Gastrocnemius medialis (tissue), 4 donors: ENCODE measurements around the gene F8. TPM values are rescaled to one million over a fixed set of nuclear protein-coding genes. Genes with fewer than 3 reads are reported as not detected.
"Not testable (repeated sequence)": the region's sequence is repeated elsewhere in the genome, so short reads cannot be mapped to it uniquely, and the experiment has no call there.

Source experiments
- ATAC-seq, 2 donors: fragments of 150-250 bp; one replicate each; pipeline ENCODE4 v1.9.1; 2016
- DNase-seq, 2 donors: peaks; one replicate each; pipeline ENCODE4 v3.0.0-alpha.2; 2019
- H3K27ac ChIP-seq, 4 donors: fragments of 200-600 bp; sonication (generic); 1 replicate in 1 of 4; 2 replicates in 3 of 4; pipeline ENCODE4 v1.5.1; 2016 to 2018; ENCODE audit warnings: mild to moderate bottlenecking in 2 of 4, moderate library complexity in 1 of 4
- H3K27me3 ChIP-seq, 3 donors: fragments of 200-600 bp; sonication (generic) in 2 of 3; 1 replicate in 1 of 3; 2 replicates in 2 of 3; pipeline versions ENCODE4 v1.5.1 to v1.6.0; 2016 to 2019; ENCODE audit warnings: mild to moderate bottlenecking in 1 of 3, moderate library complexity in 1 of 3
- H3K36me3 ChIP-seq, 2 donors: fragments of 200-600 bp; sonication (generic) in 1 of 2; one replicate each; pipeline ENCODE4 v1.5.1; 2017 to 2018
- H3K4me1 ChIP-seq, 2 donors: fragments of 200-600 bp; sonication (generic) in 1 of 2; one replicate each; pipeline ENCODE4 v1.5.1; 2016 to 2017; ENCODE audit warnings: mild to moderate bottlenecking in 2 of 2
- H3K4me3 ChIP-seq, 4 donors: fragments of 200-600 bp; sonication (generic) in 3 of 4; 1 replicate in 1 of 4; 2 replicates in 3 of 4; pipeline ENCODE4 v1.5.1; 2016 to 2019; ENCODE audit warnings: mild to moderate bottlenecking in 2 of 4
- H3K9me3 ChIP-seq, 3 donors: fragments of 200-600 bp; sonication (generic) in 2 of 3; 1 replicate in 1 of 3; 2 replicates in 2 of 3; pipeline ENCODE4 v1.5.1; 2016 to 2019
- POLR2A ChIP-seq, 2 donors: fragments of 450-650 bp; IDR thresholded peaks; one replicate each; pipeline ENCODE4 v1.6.1; 2017; ENCODE audit warnings: antibody characterized with exemption in 2 of 2, mild to moderate bottlenecking in 2 of 2, moderate library complexity in 2 of 2
- in situ Hi-C, 4 donors: fragments of 200-750 bp; cut with MboI; loops; one replicate each; pipeline versions ENCODE4 v1.15.0 to v1.8.0; 2017; ENCODE audit warnings: low sequenced_read_pairs in 4 of 4
- intact Hi-C: fragments of 100-400 bp; cut with DNase I; formaldehyde crosslinking; loops from one replicate; pipeline ENCODE4 v1.15.1; 2023; ENCODE audit warnings: low total_unique reads
- total RNA-seq, 4 donors: library from RNA; depleted of rRNA; stranded (reverse); fragments of >200 nt; gene quantifications; one replicate each; pipeline versions ENCODE4 v1.1.0 to v1.2.3, GENCODE V29; 2016
- TF ChIP-seq, protein P1 (sequence below), 5 experiments: fragments of 450-650 bp in 3 of 5; fragments of 200-600 bp in 2 of 5; sonication (generic) in 2 of 5; IDR thresholded peaks in 4 of 5; conservative IDR thresholded peaks in 1 of 5; 1 replicate in 4 of 5; 2 replicates in 1 of 5; pipeline ENCODE4 v1.5.1; 2016 to 2019; ENCODE audit warnings: antibody characterized with exemption in 5 of 5, mild to moderate bottlenecking in 3 of 5, moderate library complexity in 3 of 5

The F8 gene
- total RNA-seq, 4 donors from 2014 or later: 23.3 to 33.7 (median 28.2) TPM

DNA sequence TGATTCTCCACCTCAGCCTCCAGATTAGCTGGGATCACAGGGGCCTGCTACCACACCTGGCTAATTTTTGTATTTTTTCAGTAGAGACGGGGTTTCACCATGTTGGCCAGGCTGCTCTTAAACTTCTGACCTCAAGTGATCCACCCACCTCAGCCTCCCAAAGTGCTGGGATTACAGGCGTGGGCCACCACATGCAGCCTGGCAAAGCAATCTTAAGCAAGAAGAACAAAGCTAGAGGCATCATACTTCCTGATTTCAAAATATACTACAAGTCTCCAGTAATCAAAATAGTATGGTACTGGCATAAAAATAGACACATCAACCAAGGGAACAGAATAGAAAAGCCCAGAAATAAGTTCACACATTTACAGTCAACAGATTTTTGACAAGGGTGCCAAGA is 149.2 kb downstream of the F8 start:
- Histone ChIP-seq H3K9me3 (no peaks in the 10 kb centered on the region), H3K27ac (no peak overlapping the region), H3K4me1 (no peaks in the 10 kb centered on the region), H3K36me3 (no peaks in the 10 kb centered on the region), H3K27me3 (no peaks in the 10 kb centered on the region), H3K4me3 (no peak overlapping the region)
- no peak for TF ChIP-seq POLR2A (IDR thresholded peaks at IDR 0.05)
- TF ChIP-seq, protein P1, sequence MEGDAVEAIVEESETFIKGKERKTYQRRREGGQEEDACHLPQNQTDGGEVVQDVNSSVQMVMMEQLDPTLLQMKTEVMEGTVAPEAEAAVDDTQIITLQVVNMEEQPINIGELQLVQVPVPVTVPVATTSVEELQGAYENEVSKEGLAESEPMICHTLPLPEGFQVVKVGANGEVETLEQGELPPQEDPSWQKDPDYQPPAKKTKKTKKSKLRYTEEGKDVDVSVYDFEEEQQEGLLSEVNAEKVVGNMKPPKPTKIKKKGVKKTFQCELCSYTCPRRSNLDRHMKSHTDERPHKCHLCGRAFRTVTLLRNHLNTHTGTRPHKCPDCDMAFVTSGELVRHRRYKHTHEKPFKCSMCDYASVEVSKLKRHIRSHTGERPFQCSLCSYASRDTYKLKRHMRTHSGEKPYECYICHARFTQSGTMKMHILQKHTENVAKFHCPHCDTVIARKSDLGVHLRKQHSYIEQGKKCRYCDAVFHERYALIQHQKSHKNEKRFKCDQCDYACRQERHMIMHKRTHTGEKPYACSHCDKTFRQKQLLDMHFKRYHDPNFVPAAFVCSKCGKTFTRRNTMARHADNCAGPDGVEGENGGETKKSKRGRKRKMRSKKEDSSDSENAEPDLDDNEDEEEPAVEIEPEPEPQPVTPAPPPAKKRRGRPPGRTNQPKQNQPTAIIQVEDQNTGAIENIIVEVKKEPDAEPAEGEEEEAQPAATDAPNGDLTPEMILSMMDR (IDR thresholded peaks at IDR 0.05 in 4 of 5, conservative IDR thresholded peaks at IDR 0.05 in 1 of 5): no peak
- in situ Hi-C loops: no loop called here
- no peak for ATAC-seq
- DNase-seq: no peak
- intact Hi-C loops: no loop called here

DNA sequence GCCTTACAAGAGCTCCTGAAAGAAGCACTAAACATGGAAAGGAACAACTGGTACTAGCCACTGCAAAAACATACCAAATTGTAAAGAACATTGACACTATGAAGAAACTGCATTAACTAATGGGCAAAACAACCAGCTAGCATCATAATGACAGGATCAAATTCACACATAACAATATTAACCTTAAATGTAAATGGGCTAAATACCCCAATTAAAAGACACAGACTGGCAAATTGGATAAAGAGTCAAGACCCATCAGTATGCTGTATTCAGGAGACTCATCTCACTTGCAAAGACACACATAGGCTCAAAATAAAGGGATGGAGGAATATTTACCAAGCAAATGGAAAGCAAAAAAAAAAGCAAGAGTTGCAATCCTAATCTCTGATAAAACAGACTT is 154.0 kb downstream of the F8 start:
- intact Hi-C loops, H3K4me1 ChIP-seq, H3K9me3 ChIP-seq, DNase-seq, ATAC-seq, in situ Hi-C loops, H3K36me3 ChIP-seq, H3K27ac ChIP-seq, H3K4me3 ChIP-seq, H3K27me3 ChIP-seq: not testable (repeated sequence)

DNA sequence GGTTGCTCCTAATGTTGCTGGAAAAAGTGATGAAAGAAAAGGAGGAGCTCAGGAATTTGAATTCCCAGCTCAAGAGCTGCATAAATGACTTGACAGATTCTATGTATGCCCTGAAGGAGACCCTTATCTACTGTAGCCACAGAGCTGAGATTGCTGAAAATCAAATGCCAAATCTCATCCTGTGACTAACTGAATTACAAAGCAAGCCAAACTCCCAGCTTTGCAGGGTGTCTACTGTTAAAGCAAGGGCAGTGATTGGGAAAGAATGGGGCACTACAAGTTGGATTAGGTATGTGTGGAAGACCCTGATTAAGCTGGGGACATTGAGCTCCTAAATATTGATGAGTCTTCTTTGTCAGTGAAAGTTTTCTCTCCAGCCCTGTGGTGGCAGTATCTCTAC is 167.3 kb downstream of the F8 start:
- H3K27ac ChIP-seq: no peak overlapping the region
- ATAC-seq (no peak), DNase-seq (no peak)
- peaks cover 0 to 6% of the 10 kb centered on the region in 2 donors for H3K36me3 ChIP-seq
- H3K9me3 ChIP-seq: no peaks in the 10 kb centered on the region
- H3K27me3 ChIP-seq: no peaks in the 10 kb centered on the region
- TF ChIP-seq POLR2A (IDR thresholded peaks at IDR 0.05): no peak
- TF ChIP-seq, protein P1 (IDR thresholded peaks at IDR 0.05 in 4 of 5, conservative IDR thresholded peaks at IDR 0.05 in 1 of 5): no peak
- H3K4me1 ChIP-seq: no peaks in the 10 kb centered on the region
- no peak overlapping the region for H3K4me3 ChIP-seq
- in situ Hi-C loops (no loop called here), intact Hi-C loops (no loop called here)

DNA sequence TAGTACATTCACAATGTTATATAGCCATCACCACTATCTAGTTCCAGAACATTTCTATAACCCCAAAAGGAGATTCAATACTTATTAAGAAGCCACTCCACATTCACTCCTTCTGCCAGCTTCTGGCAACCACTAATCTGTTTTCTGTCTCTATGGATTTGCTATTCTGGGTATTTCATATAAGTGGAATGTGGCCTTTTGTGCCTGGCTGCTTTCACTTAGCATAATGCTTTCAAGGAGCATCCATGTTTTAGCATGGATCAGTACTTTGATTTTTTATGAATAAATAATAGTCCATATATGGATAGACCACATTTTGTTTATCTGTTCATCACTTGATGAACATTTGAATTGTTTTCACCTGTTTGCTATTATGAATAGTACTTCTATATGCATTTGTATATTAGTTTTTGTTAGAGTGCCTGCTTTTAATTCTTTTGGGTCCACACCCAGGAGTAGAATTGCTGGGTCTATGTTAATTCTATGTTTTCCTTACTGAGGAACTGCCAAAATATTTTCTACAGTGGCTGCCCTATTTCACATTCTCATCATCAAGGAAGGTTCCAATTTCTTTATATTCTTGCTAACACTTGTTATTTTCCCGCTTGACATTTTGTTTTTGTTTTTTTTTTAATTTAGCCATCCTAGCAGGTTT is 171.4 kb downstream of the F8 start:
- no peaks in the 10 kb centered on the region for H3K36me3 ChIP-seq
- H3K9me3 ChIP-seq: no peaks in the 10 kb centered on the region
- H3K27ac ChIP-seq: no peak overlapping the region
- no peak overlapping the region for H3K4me3 ChIP-seq
- intact Hi-C loops: no loop called here
- in situ Hi-C loops: no loop called here
- DNase-seq: no peak
- ATAC-seq: no peak
- no peaks in the 10 kb centered on the region for H3K4me1 ChIP-seq
- TF ChIP-seq, protein P1 (IDR thresholded peaks at IDR 0.05 in 4 of 5, conservative IDR thresholded peaks at IDR 0.05 in 1 of 5): no peak
- no peak for TF ChIP-seq POLR2A (IDR thresholded peaks at IDR 0.05)
- no peaks in the 10 kb centered on the region for H3K27me3 ChIP-seq

DNA sequence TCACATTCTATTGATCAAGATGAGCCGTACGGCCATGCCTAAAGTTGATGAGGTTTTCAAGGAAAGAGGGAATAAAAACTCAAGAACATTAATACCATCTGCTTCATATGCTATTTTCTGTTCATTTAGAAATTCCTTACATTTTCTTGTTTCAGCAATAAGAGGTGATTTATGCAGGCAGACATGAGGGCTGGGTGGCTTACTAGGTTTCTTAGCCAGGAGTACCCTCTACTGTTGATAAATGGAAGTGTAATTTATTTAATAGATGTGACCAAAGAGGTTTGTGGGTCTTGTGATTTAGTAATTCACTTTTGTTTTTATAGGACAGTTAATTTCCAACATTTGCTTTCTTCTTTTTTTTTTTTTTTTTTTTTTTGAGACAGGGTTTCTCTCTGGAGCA is 181.7 kb downstream of the F8 start:
- Histone ChIP-seq H3K36me3 (no peaks in the 10 kb centered on the region), H3K9me3 (no peaks in the 10 kb centered on the region), H3K27ac (no peak overlapping the region), H3K4me3 (no peak overlapping the region), H3K4me1 (no peaks in the 10 kb centered on the region), H3K27me3 (no peaks in the 10 kb centered on the region)
- DNase-seq: no peak
- in situ Hi-C loops: no loop called here
- intact Hi-C loops: no loop called here
- ATAC-seq: no peak
- TF ChIP-seq POLR2A (IDR thresholded peaks at IDR 0.05): no peak
- TF ChIP-seq, protein P1 (IDR thresholded peaks at IDR 0.05 in 4 of 5, conservative IDR thresholded peaks at IDR 0.05 in 1 of 5): peak in 4 of 5 experiments; percentile 22 to 36 (median 24)
